IPS-11a (cell line): ENCODE data around the gene LST1.

ENCODE experiments used
- H3K4me3 ChIP-seq: one replicate; pipeline ENCODE4 v1.5.1; 2013; ENCODE audit warnings: low read depth, low read length, control low read depth

Gene LST1

DNA sequence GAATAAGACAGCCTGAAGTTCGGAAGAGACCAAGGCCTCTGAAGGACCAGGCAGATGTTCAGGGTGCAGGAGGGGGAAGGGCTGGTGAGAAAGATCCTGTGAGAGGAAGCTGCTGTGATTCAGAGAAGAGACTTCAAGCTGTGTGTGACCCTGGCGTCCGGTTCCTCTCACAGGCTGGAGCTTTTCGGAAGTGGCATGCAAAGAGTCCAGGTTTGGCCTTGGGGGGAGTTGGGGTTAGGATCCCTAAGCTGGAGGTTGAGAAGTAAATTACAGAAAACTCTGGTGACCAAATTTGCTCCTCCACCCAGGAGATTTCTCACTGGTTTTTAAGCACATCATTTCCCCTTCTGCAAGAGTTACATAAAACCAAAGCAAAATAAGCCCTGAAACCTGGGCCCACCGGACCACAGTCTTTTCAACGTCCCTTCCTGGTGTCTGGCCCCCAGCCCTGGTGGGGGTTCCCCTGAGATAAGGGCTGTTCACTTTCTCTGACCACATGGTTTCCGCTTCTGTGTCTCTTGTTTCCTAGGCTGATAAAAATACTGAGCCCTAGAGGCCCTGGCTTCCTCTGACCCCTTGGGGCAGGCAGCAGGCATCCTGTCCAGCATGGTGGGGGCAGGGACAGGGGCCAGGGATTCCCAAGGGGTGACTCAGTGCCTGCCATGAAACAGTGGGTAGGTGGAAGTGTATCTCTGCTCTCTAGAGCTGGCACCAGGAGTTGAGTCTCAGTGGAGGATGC is 25.9 kb upstream of the LST1 start:
- H3K4me3 ChIP-seq, result no peak overlapping the region

DNA sequence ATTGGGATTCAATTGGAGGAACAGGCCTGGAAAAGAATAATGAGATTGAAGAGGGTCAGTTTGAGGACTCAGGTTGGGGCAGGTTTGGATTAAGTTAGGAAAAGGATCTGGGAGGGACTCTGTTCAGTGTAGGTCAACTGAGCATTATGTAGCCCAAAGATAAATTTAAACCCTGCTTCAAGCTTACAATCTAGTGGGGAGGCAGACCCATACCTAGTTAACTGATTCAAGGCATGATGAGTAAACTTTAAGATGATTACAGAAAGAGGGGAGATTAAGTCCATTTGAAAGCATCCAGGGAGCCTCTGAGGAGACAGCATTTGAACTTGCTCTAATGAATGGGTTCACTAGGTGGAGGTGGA is 25.4 kb upstream of the LST1 start:
- H3K4me3 ChIP-seq, result no peak overlapping the region

GRCh38 chr6:31567531-31568370 is 18.3 kb upstream of the LST1 start:
- no peak overlapping the region for H3K4me3 ChIP-seq

GRCh38 chr6:31568537-31568961 is 17.5 kb upstream of the LST1 start:
- H3K4me3 ChIP-seq, result no peak overlapping the region

DNA sequence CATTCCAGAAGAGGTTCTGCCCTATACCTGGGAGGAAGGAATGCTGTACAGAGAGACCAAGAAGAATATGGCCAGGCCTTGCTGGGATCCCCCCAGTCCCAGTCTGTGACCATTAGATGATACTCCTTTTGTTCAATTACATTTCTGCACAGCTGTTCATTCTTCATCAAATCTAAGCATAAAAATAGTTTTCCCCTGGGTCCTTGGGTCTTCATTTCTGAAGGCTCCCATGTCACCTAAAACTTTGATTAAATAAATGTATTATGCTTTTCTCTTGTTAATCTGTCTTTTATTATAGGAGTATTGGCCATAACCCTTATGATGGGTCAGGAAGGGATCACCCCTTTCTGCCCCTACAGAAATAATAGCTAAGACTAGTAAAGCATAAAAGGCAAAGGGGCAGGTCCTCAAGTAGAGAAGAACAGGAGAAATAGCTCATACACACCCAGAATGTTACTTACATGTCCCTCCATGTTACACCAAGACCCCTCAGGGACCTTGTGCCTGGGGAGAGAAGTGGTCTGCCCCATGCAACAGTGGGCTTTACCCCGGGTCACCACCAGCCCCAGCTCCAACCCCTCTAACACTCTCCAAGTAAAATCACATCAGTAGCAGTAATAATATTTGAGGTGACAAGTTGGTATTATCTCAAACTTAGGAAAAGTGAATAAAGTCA is 16.1 kb upstream of the LST1 start:
- no peak overlapping the region for H3K4me3 ChIP-seq

- no peak within 1 kb of the TSS for H3K4me3 ChIP-seq
These were observed 13.8 kb upstream of the LST1 start, which contains the start of gene LTA for GRCh38 chr6:31572041-31572911. LTA (plus strand) TSS chr6:31572289; CDS start chr6:31572743, 454 bp downstream.

DNA sequence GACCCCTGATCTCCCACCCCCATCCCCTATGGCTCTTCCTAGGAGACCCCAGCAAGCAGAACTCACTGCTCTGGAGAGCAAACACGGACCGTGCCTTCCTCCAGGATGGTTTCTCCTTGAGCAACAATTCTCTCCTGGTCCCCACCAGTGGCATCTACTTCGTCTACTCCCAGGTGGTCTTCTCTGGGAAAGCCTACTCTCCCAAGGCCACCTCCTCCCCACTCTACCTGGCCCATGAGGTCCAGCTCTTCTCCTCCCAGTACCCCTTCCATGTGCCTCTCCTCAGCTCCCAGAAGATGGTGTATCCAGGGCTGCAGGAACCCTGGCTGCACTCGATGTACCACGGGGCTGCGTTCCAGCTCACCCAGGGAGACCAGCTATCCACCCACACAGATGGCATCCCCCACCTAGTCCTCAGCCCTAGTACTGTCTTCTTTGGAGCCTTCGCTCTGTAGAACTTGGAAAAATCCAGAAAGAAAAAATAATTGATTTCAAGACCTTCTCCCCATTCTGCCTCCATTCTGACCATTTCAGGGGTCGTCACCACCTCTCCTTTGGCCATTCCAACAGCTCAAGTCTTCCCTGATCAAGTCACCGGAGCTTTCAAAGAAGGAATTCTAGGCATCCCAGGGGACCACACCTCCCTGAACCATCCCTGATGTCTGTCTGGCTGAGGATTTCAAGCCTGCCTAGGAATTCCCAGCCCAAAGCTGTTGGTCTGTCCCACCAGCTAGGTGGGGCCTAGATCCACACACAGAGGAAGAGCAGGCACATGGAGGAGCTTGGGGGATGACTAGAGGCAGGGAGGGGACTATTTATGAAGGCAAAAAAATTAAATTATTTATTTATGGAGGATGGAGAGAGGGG is 12.6 kb upstream of the LST1 start:
- H3K4me3 ChIP-seq, result no peak overlapping the region

DNA sequence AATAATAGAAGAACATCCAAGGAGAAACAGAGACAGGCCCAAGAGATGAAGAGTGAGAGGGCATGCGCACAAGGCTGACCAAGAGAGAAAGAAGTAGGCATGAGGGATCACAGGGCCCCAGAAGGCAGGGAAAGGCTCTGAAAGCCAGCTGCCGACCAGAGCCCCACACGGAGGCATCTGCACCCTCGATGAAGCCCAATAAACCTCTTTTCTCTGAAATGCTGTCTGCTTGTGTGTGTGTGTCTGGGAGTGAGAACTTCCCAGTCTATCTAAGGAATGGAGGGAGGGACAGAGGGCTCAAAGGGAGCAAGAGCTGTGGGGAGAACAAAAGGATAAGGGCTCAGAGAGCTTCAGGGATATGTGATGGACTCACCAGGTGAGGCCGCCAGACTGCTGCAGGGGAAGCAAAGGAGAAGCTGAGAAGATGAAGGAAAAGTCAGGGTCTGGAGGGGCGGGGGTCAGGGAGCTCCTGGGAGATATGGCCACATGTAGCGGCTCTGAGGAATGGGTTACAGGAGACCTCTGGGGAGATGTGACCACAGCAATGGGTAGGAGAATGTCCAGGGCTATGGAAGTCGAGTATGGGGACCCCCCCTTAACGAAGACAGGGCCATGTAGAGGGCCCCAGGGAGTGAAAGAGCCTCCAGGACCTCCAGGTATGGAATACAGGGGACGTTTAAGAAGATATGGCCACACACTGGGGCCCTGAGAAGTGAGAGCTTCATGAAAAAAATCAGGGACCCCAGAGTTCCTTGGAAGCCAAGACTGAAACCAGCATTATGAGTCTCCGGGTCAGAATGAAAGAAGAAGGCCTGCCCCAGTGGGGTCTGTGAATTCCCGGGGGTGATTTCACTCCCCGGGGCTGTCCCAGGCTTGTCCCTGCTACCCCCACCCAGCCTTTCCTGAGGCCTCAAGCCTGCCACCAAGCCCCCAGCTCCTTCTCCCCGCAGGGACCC is 11.7 kb upstream of the LST1 start:
- H3K4me3 ChIP-seq, result no peak overlapping the region

DNA sequence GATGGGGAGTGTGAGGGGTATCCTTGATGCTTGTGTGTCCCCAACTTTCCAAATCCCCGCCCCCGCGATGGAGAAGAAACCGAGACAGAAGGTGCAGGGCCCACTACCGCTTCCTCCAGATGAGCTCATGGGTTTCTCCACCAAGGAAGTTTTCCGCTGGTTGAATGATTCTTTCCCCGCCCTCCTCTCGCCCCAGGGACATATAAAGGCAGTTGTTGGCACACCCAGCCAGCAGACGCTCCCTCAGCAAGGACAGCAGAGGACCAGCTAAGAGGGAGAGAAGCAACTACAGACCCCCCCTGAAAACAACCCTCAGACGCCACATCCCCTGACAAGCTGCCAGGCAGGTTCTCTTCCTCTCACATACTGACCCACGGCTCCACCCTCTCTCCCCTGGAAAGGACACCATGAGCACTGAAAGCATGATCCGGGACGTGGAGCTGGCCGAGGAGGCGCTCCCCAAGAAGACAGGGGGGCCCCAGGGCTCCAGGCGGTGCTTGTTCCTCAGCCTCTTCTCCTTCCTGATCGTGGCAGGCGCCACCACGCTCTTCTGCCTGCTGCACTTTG is 10.7 kb upstream of the LST1 start, which contains the start of gene TNF:
Gene TNF, plus strand, starts transcription at position 231 of the 567 bp plus-strand sequence. Its CDS starts 177 bp downstream, at position 408.
- no peak within 1 kb of the TSS for H3K4me3 ChIP-seq

- no peak overlapping the region for H3K4me3 ChIP-seq
These were observed 10.0 kb upstream of the LST1 start for GRCh38 chr6:31575952-31576685.

DNA sequence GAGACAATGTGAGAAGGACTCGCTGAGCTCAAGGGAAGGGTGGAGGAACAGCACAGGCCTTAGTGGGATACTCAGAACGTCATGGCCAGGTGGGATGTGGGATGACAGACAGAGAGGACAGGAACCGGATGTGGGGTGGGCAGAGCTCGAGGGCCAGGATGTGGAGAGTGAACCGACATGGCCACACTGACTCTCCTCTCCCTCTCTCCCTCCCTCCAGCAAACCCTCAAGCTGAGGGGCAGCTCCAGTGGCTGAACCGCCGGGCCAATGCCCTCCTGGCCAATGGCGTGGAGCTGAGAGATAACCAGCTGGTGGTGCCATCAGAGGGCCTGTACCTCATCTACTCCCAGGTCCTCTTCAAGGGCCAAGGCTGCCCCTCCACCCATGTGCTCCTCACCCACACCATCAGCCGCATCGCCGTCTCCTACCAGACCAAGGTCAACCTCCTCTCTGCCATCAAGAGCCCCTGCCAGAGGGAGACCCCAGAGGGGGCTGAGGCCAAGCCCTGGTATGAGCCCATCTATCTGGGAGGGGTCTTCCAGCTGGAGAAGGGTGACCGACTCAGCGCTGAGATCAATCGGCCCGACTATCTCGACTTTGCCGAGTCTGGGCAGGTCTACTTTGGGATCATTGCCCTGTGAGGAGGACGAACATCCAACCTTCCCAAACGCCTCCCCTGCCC is 9.0 kb upstream of the LST1 start:
- no peak overlapping the region for H3K4me3 ChIP-seq

DNA sequence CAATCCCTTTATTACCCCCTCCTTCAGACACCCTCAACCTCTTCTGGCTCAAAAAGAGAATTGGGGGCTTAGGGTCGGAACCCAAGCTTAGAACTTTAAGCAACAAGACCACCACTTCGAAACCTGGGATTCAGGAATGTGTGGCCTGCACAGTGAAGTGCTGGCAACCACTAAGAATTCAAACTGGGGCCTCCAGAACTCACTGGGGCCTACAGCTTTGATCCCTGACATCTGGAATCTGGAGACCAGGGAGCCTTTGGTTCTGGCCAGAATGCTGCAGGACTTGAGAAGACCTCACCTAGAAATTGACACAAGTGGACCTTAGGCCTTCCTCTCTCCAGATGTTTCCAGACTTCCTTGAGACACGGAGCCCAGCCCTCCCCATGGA is 8.5 kb upstream of the LST1 start:
- no peak overlapping the region for H3K4me3 ChIP-seq

- no peak overlapping the region for H3K4me3 ChIP-seq
These were observed 7.6 kb upstream of the LST1 start for GRCh38 chr6:31578184-31579118.

GRCh38 chr6:31579119-31579505 is 7.0 kb upstream of the LST1 start:
- H3K4me3 ChIP-seq, result no peak overlapping the region

- H3K4me3 ChIP-seq, result no peak overlapping the region
These were observed 6.3 kb upstream of the LST1 start for GRCh38 chr6:31579546-31580437.
